IMR-90 (cell line): ENCODE results near the gene PCGF6.

ENCODE experiments used
- BHLHE40 ChIP-seq: fragments of 150-350 bp; IDR thresholded peaks from 2 replicates; pipeline ENCODE4 v1.6.1; 2016; ENCODE audit warnings: mild to moderate bottlenecking, low read depth, low read length
- CEBPB ChIP-seq: IDR thresholded peaks from 2 replicates; pipeline ENCODE4 v1.6.1; 2012; ENCODE audit warnings: low read depth, low read length, improper control_type of control experiment
- CHD1 ChIP-seq: IDR thresholded peaks from 2 replicates; pipeline ENCODE4 v1.6.1; 2012; ENCODE audit warnings: low read depth, low read length, improper control_type of control experiment
- CTCF ChIP-seq: conservative IDR thresholded peaks from 2 replicates; pipeline ENCODE4 v1.5.1; 2012; ENCODE audit warnings: mild to moderate bottlenecking, low read depth, low read length, improper control_type of control experiment
- ELK1 ChIP-seq: fragments of 150-350 bp; IDR thresholded peaks from 2 replicates; pipeline ENCODE4 v1.6.1; 2016; ENCODE audit warnings: low read depth, mild to moderate bottlenecking, low read length, moderate library complexity, borderline replicate concordance
- MAZ ChIP-seq: IDR thresholded peaks from 2 replicates; pipeline ENCODE4 v1.6.1; 2012; ENCODE audit warnings: low read depth, mild to moderate bottlenecking, low read length, improper control_type of control experiment, moderate library complexity, borderline replicate concordance
- MXI1 ChIP-seq: IDR thresholded peaks from 2 replicates; pipeline ENCODE4 v1.6.1; 2012; ENCODE audit warnings: low read depth, mild to moderate bottlenecking, low read length, moderate library complexity, borderline replicate concordance
- NFE2L2 ChIP-seq: fragments of 150-350 bp; IDR thresholded peaks from 2 replicates; pipeline ENCODE4 v1.6.1; 2016; ENCODE audit warnings: low read depth, mild to moderate bottlenecking, low read length
- POLR2A ChIP-seq: IDR thresholded peaks from 2 replicates; pipeline ENCODE4 v1.6.1; 2012; ENCODE audit warnings: mild to moderate bottlenecking, low read depth, low read length
- RAD21 ChIP-seq: IDR thresholded peaks from 2 replicates; pipeline ENCODE4 v1.6.1; 2012; ENCODE audit warnings: low read length, improper control_type of control experiment
- RCOR1 ChIP-seq: IDR thresholded peaks from 2 replicates; pipeline ENCODE4 v1.6.1; 2012; ENCODE audit warnings: mild to moderate bottlenecking, low read length, improper control_type of control experiment; ENCODE audit not compliant: insufficient replicate concordance
- RFX5 ChIP-seq: IDR thresholded peaks from 2 replicates; pipeline ENCODE4 v1.8.0; 2012; ENCODE audit warnings: low read depth, mild to moderate bottlenecking, low read length, moderate library complexity
- USF2 ChIP-seq: fragments of 150-350 bp; IDR thresholded peaks from 2 replicates; pipeline ENCODE4 v1.6.1; 2017; ENCODE audit warnings: mild to moderate bottlenecking, antibody characterized with exemption, low read length, low read depth

- TF ChIP-seq CTCF (no peak), USF2 (no peak), RAD21 (no peak), RCOR1 (no peak), POLR2A (no peak), BHLHE40 (no peak), RFX5 (no peak), CEBPB (no peak), MAZ (no peak), MXI1 (no peak), ELK1 (no peak), CHD1 (no peak), NFE2L2 (no peak)
These were observed 5.1 kb upstream of the PCGF6 start for GRCh38 chr10:103355906-103356599.
